ENCODE results near the gene GASK1B. TPM values are rescaled to one million over a fixed set of nuclear protein-coding genes. Genes with fewer than 3 reads are reported as not detected.

GASK1B gene
- 96.7 and 112 TPM in 2 replicates for total RNA-seq

DNA sequence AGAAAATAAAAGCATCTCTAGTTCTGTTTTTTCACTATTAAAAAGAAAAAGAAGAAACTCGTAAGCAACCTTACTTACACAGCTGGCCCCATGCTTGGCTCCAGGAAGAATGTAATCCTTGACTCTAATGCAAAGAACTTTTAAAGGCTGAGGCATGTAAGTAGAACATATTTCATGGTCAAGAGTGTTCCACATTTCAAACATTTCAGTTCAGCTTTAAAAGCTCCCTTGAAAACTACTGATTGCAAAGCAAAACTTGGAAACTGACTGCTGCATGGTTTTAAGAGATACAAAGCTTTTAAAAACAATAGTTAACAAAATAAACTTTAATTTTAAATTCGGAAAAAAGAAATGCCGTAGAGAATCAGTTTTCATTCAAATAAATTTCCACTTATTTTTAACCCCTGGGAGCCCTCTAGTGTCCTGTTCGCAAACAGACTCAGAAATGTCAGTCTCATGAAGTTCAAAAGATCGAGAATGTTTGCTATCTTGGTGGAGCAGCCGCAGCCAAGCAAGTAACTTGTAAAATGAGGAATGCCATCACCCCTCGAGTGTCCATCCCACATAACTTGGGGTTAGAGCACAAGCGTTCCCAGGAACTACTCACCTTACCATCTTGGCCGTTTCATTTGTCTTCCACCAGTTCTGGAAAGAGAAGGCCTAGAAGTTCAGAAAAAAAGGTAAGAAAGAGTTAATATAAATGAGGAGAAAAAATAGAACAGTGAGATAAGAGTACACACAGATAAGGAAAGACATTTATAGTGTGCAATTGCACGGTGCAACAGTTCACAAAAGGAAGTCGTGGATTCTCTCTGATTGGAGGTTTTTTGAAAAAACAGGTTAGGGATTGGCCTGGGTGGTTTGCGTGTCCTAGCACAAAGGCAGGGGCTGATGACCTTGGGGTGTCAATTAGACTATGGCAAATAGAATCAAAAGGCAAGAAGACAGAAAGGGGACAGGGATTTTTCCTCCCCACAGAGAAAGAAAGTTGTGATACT lies at the start of gene GASK1B:
Gene GASK1B, minus strand, starts transcription at position 765 of the 998 bp plus-strand sequence. CDS start 1,650 bp downstream, outside the sequence.

DNA sequence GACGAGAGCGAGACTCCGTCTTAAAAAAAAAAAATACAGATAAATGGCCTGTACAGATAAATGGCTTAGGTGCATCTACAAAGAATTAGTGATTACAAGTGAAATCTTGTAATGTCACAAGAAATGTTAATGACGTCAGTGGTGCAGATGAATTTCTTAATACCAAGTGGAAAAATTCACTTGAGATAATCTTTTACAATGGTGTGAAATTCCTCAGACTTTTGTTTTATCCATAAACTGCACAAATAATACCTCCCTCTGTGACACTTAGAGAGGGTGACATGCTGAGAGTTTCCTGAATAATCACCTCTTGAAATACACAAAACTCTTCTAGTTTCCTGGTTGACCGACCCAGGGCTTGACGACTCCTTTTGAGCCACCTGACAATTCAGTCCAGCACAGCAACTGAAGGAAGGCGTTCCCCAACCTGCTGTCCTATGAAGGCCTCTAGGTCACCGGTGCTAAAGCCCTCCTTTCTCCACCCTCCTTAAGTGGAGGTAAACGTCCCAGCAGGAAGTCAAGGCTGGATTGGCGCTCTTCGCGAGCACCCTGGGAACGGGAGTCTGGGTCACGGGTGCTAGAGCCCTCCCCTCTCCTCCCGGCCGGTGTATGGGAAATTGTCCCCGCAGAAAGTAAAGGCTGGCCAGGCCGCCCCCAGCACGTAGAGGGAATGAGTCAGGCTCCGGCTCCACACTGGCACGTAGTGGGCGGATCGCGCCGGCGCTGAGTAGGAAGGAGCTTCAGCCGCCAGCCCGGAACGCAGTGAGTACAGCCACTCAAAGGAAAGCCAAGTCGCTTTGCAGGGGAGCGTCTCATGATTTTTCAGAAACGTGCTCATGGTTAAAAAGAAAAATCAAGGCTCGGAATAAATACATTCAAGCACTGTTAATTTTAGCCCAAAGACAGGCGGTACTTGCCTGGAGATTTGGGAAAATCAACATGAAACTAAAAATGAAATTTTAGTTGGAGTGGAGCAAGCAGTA lies 37.3 kb upstream of the GASK1B start, which contains the start of gene TMEM144:
Gene TMEM144, plus strand, starts transcription at position 662 of the 983 bp plus-strand sequence. CDS start 2,182 bp downstream, outside the sequence.

Other genes with a start within 250 kb of the GASK1B start
- gene TMEM144, start 37.5 kb upstream of the GASK1B start, total RNA-seq, result 4.9 and 6.7 TPM in 2 replicates

Data from smooth muscle cell of the pulmonary artery (primary cell).